Measurements from ENCODE around the gene ELF5. TPM values are rescaled to one million over a fixed set of nuclear protein-coding genes. Genes with fewer than 3 reads are reported as not detected.

ELF5 gene
- polyA plus RNA-seq, 1 donor from 2014 or later, result not detected

GRCh38 chr11:34431979-34432378 lies 81.6 kb downstream of the ELF5 start:
- H3K36me3 ChIP-seq (ENCODE audit: insufficient read depth, low read length), result no peaks in the 10 kb centered on the region
- no peaks in the 10 kb centered on the region for H3F3A ChIP-seq (ENCODE audit: insufficient read depth, low read length, poor library complexity, severe bottlenecking)
- no peaks in the 10 kb centered on the region for H3K79me2 ChIP-seq (replicated peaks; ENCODE audit: insufficient read depth, low read length)
- H3K9me3 ChIP-seq (ENCODE audit: low read length), result no peaks in the 10 kb centered on the region
- no peak overlapping the region for H2AFZ ChIP-seq (ENCODE audit: low read depth, low read length)
- H3K27ac ChIP-seq (ENCODE audit: low read length), result no peak overlapping the region
- no peaks in the 10 kb centered on the region for H4K20me1 ChIP-seq (ENCODE audit: insufficient read depth)
- TF ChIP-seq EP300 (conservative IDR thresholded peaks at IDR 0.05; ENCODE audit: poor library complexity, severe bottlenecking), result no peak
- TF ChIP-seq REST (IDR thresholded peaks at IDR 0.05; ENCODE audit: borderline replicate concordance), result no peak
- TF ChIP-seq RAD21 (conservative IDR thresholded peaks at IDR 0.05), result no peak
- no peak for TF ChIP-seq TAF1 (IDR thresholded peaks at IDR 0.05; ENCODE audit: low read depth)
- TF ChIP-seq POLR2AphosphoS5 (IDR thresholded peaks at IDR 0.05), result no peak
- no peak for TF ChIP-seq CTCF (IDR thresholded peaks at IDR 0.05; ENCODE audit: poor library complexity, severe bottlenecking)
- no peak for TF ChIP-seq MXI1 (conservative IDR thresholded peaks at IDR 0.05; ENCODE audit: poor library complexity, severe bottlenecking)
- TF ChIP-seq EZH2 (IDR thresholded peaks at IDR 0.05; ENCODE audit: borderline replicate concordance, insufficient read depth, low read length, poor library complexity, severe bottlenecking), result no peak
- no peak for TF ChIP-seq SMC3 (conservative IDR thresholded peaks at IDR 0.05; ENCODE audit: poor library complexity)
- no peak overlapping the region for H3K4me2 ChIP-seq (ENCODE audit: low read length)
- H3K27me3 ChIP-seq (ENCODE audit: insufficient read depth, low read depth, low read length), result no peaks in the 10 kb centered on the region
- no peaks in the 10 kb centered on the region for H3K9me2 ChIP-seq (ENCODE audit: insufficient read depth, low read length)
- no peak overlapping the region for H3K9ac ChIP-seq (ENCODE audit: low read length)
- no peak overlapping the region for H3K4me3 ChIP-seq (ENCODE audit: low read length)

Other genes starting within 250 kb of the ELF5 start
- gene ABTB2, start 155.8 kb downstream of the ELF5 start, polyA plus RNA-seq, result 0.58 and 0.68 TPM in 2 replicates
- gene CAT, start 74.9 kb downstream of the ELF5 start, polyA plus RNA-seq, result 40.1 and 46.4 TPM in 2 replicates
- 0.17 TPM in 1 of 2 replicates, not detected in the other for gene EHF, start 107.3 kb upstream of the ELF5 start, polyA plus RNA-seq

All from neural cell (in vitro differentiated cells).